GM18517 (cell line): Measurements from ENCODE around the gene TAS1R3.

Experiments used
- ATAC-seq: cut with Tn5 transposase; IDR thresholded peaks from one replicate; pipeline ENCODE4 v1.9.1; 2021; ENCODE audit warnings: mild to moderate bottlenecking, moderate library complexity; ENCODE audit not compliant: unreplicated experiment

Gene TAS1R3

GRCh38 chr1:1335792-1336248 is 4.7 kb downstream of the TAS1R3 start:
- ATAC-seq, result no peak

- no peak for ATAC-seq
These were observed 5.4 kb downstream of the TAS1R3 start for GRCh38 chr1:1336446-1336845.

GRCh38 chr1:1336931-1337792 is 6.1 kb downstream of the TAS1R3 start:
- ATAC-seq, result no peak

- ATAC-seq, result no peak
These were observed 6.7 kb downstream of the TAS1R3 start for GRCh38 chr1:1337793-1338147.

- ATAC-seq, result no peak
These were observed 7.2 kb downstream of the TAS1R3 start for GRCh38 chr1:1338278-1338677.

- no peak for ATAC-seq
These were observed 9.1 kb downstream of the TAS1R3 start for GRCh38 chr1:1340185-1340584.

GRCh38 chr1:1340791-1341548 is 9.9 kb downstream of the TAS1R3 start:
- ATAC-seq, result no peak

GRCh38 chr1:1341549-1342021 is 10.5 kb downstream of the TAS1R3 start:
- ATAC-seq, result no peak

- no peak for ATAC-seq
These were observed 11.0 kb downstream of the TAS1R3 start for GRCh38 chr1:1342061-1342562.

- no peak for ATAC-seq
These were observed 11.6 kb downstream of the TAS1R3 start for GRCh38 chr1:1342584-1343115.

GRCh38 chr1:1343811-1344421 is 12.8 kb downstream of the TAS1R3 start:
- no peak for ATAC-seq

GRCh38 chr1:1344655-1345361 is 13.7 kb downstream of the TAS1R3 start:
- ATAC-seq, result no peak

- no peak for ATAC-seq
These were observed 14.3 kb downstream of the TAS1R3 start for GRCh38 chr1:1345384-1345783.

GRCh38 chr1:1345860-1346500 is 14.9 kb downstream of the TAS1R3 start:
- no peak for ATAC-seq

GRCh38 chr1:1346501-1346890 is 15.4 kb downstream of the TAS1R3 start:
- no peak for ATAC-seq

- ATAC-seq, result no peak
These were observed 16.0 kb downstream of the TAS1R3 start for GRCh38 chr1:1347026-1347595.

- ATAC-seq, result no peak
These were observed 16.8 kb downstream of the TAS1R3 start for GRCh38 chr1:1347663-1348419.

- no peak for ATAC-seq
These were observed 17.6 kb downstream of the TAS1R3 start for GRCh38 chr1:1348420-1349255.
